Mammary epithelial cell (primary cell): ENCODE measurements around the gene AUTS2.

Experiments used
- CTCF ChIP-seq, 2 donors: IDR thresholded peaks in 1 of 2; conservative IDR thresholded peaks in 1 of 2; 2 replicates each; pipeline ENCODE4 v1.5.1; 2011 to 2012; ENCODE audit warnings: inconsistent platforms in 2 of 2, low read length in 2 of 2, mild to moderate bottlenecking in 2 of 2, control low read depth in 1 of 2, low read depth in 1 of 2; ENCODE audit not compliant: insufficient read depth in 1 of 2; ENCODE audit errors: extremely low read depth in 1 of 2
- EZH2 ChIP-seq: IDR thresholded peaks from 2 replicates; pipeline ENCODE4 v1.6.1; 2012; ENCODE audit warnings: low read length, inconsistent platforms, borderline replicate concordance

GRCh38 chr7:70749831-70750230 lies 1151.6 kb downstream of the AUTS2 start:
- TF ChIP-seq EZH2 (no peak), CTCF (conservative IDR thresholded peaks at IDR 0.05 in 1 of 2, IDR thresholded peaks at IDR 0.05 in 1 of 2; ENCODE audit: extremely low read depth in 1 of 2, insufficient read depth in 1 of 2, low read depth in 1 of 2, low read length in 2 of 2) (no peak)
